HG02870 (cell line): ENCODE results near the gene GUCY1A1.

ENCODE experiments used
- ATAC-seq: cut with Tn5 transposase; IDR thresholded peaks from one replicate; pipeline ENCODE4 v1.9.1; 2021; ENCODE audit warnings: mild to moderate bottlenecking, moderate library complexity; ENCODE audit not compliant: unreplicated experiment

The GUCY1A1 gene

GRCh38 chr4:155690044-155690837 lies 23.6 kb downstream of the GUCY1A1 start:
- ATAC-seq: no peak

- no peak for ATAC-seq
Observed at GRCh38 chr4:155692361-155692760, 25.7 kb downstream of the GUCY1A1 start.

- ATAC-seq: no peak
Observed at GRCh38 chr4:155693015-155693663, 26.5 kb downstream of the GUCY1A1 start.

- no peak for ATAC-seq
Observed at GRCh38 chr4:155694100-155694785, 27.6 kb downstream of the GUCY1A1 start.

GRCh38 chr4:155696226-155696625 lies 29.6 kb downstream of the GUCY1A1 start:
- ATAC-seq: no peak

- no peak for ATAC-seq
Observed at GRCh38 chr4:155696726-155697125, 30.1 kb downstream of the GUCY1A1 start.

- ATAC-seq: no peak
Observed at GRCh38 chr4:155701827-155702226, 35.2 kb downstream of the GUCY1A1 start.

GRCh38 chr4:155703486-155704247 lies 37.0 kb downstream of the GUCY1A1 start:
- peak; percentile 79 for ATAC-seq

GRCh38 chr4:155704841-155705404 lies 38.3 kb downstream of the GUCY1A1 start:
- no peak for ATAC-seq

GRCh38 chr4:155705664-155706063 lies 39.0 kb downstream of the GUCY1A1 start:
- ATAC-seq: no peak

GRCh38 chr4:155706147-155706546 lies 39.5 kb downstream of the GUCY1A1 start:
- ATAC-seq: no peak

- ATAC-seq: no peak
Observed at GRCh38 chr4:155707251-155707650, 40.6 kb downstream of the GUCY1A1 start.

GRCh38 chr4:155708782-155709181 lies 42.1 kb downstream of the GUCY1A1 start:
- ATAC-seq: no peak

- no peak for ATAC-seq
Observed at GRCh38 chr4:155709918-155710317, 43.3 kb downstream of the GUCY1A1 start.

GRCh38 chr4:155711556-155711955 lies 44.9 kb downstream of the GUCY1A1 start:
- no peak for ATAC-seq

GRCh38 chr4:155712846-155713245 lies 46.2 kb downstream of the GUCY1A1 start:
- ATAC-seq: no peak

GRCh38 chr4:155713911-155714310 lies 47.3 kb downstream of the GUCY1A1 start:
- ATAC-seq: no peak

- ATAC-seq: no peak
Observed at GRCh38 chr4:155722336-155722735, 55.7 kb downstream of the GUCY1A1 start.

- no peak for ATAC-seq
Observed at GRCh38 chr4:155722816-155723499, 56.3 kb downstream of the GUCY1A1 start.

GRCh38 chr4:155724731-155725130 lies 58.1 kb downstream of the GUCY1A1 start:
- ATAC-seq: no peak
